ENCODE results near the gene BAHD1.

The BAHD1 gene

GRCh38 chr15:40500568-40501330, 60.0 kb downstream of the BAHD1 start:
- DNase-seq = no peak

GRCh38 chr15:40501487-40501886, 60.7 kb downstream of the BAHD1 start:
- no peak for DNase-seq

GRCh38 chr15:40506964-40507571, 66.3 kb downstream of the BAHD1 start:
- DNase-seq = no peak

GRCh38 chr15:40508216-40508615, 67.5 kb downstream of the BAHD1 start:
- no peak for DNase-seq

- no peak for DNase-seq
Measured at GRCh38 chr15:40510201-40510600, 69.4 kb downstream of the BAHD1 start.

GRCh38 chr15:40511093-40511471, 70.3 kb downstream of the BAHD1 start:
- no peak for DNase-seq

GRCh38 chr15:40511472-40512133, 70.8 kb downstream of the BAHD1 start:
- DNase-seq = no peak

GRCh38 chr15:40512440-40512839, 71.7 kb downstream of the BAHD1 start:
- DNase-seq = no peak

- no peak for DNase-seq
Measured at GRCh38 chr15:40513609-40514008, 72.9 kb downstream of the BAHD1 start.

GRCh38 chr15:40516322-40516721, 75.6 kb downstream of the BAHD1 start:
- DNase-seq = no peak
